Testis (tissue), 2 donors: Measurements from ENCODE around the gene CETP.

Experiments
- CTCF ChIP-seq, 3 experiments: fragments of 450-650 bp in 2 of 3; fragments of 200-600 bp in 1 of 3; sonication (generic) in 1 of 3; IDR thresholded peaks; one replicate each; pipeline ENCODE4 v1.5.1; 2016 to 2019; ENCODE audit warnings: antibody characterized with exemption in 3 of 3, mild to moderate bottlenecking in 2 of 3, moderate library complexity in 1 of 3
- POLR2A ChIP-seq: fragments of 450-650 bp; IDR thresholded peaks from one replicate; pipeline ENCODE4 v1.6.1; 2017; ENCODE audit warnings: antibody characterized with exemption, mild to moderate bottlenecking, moderate library complexity

GRCh38 chr16:56944954-56945839 lies 16.6 kb upstream of the CETP start:
- TF ChIP-seq CTCF (IDR thresholded peaks at IDR 0.05) (no peak), POLR2A (no peak)
